Stimulated activated naive CD8-positive, alpha-beta T cell treated with anti-CD3 and anti-CD28 coated beads, Interleukin-15, amount 100 ng/mL, for 72 hours (primary cell): ENCODE measurements around the gene GMDS.

Experiments used
- ATAC-seq: fragments of 150-1000 bp; cut with Tn5 transposase; 2 replicates; pipeline ENCODE4 v1.10.0; 2021; ENCODE audit warnings: mild to moderate bottlenecking, moderate library complexity
- DNase-seq, 2 donors: peaks; one replicate each; pipeline ENCODE4 v3.0.0; 2021 to 2022
- H3K27ac Mint-ChIP-seq, 2 donors: one replicate each; pipeline ENCODE4 v1.8.0; 2022; ENCODE audit warnings: mild to moderate bottlenecking in 2 of 2, mixed read lengths in 2 of 2, moderate library complexity in 2 of 2
- H3K27me3 Mint-ChIP-seq: one replicate; pipeline ENCODE4 v1.8.0; 2022; ENCODE audit warnings: mixed read lengths
- H3K4me1 Mint-ChIP-seq: one replicate; pipeline ENCODE4 v1.8.0; 2022; ENCODE audit warnings: mild to moderate bottlenecking, mixed read lengths
- H3K4me3 Mint-ChIP-seq, 2 donors: one replicate each; pipeline ENCODE4 v1.8.0; 2022; ENCODE audit warnings: mild to moderate bottlenecking in 2 of 2, mixed read lengths in 2 of 2, moderate library complexity in 1 of 2
- H3K9me3 Mint-ChIP-seq, 2 donors: one replicate each; pipeline ENCODE4 v1.8.0; 2022; ENCODE audit warnings: mixed read lengths in 2 of 2

The GMDS gene

GRCh38 chr6:1796706-1797529 is 448.5 kb downstream of the GMDS start:
- Mint-ChIP-seq H3K4me3 (no peak overlapping the region), H3K4me1 (peaks cover 20% of the 10 kb centered on the region), H3K27me3 (no peaks in the 10 kb centered on the region), H3K27ac (no peak overlapping the region), H3K9me3 (no peaks in the 10 kb centered on the region)
- DNase-seq (no peak), ATAC-seq (no peak)

GRCh38 chr6:1795910-1796309 is 449.5 kb downstream of the GMDS start:
- DNase-seq (no peak), ATAC-seq (no peak)
- Mint-ChIP-seq H3K4me3 (no peak overlapping the region), H3K4me1 (peaks cover 20% of the 10 kb centered on the region), H3K9me3 (no peaks in the 10 kb centered on the region), H3K27ac (no peak overlapping the region), H3K27me3 (no peaks in the 10 kb centered on the region)

- peaks cover 13% of the 10 kb centered on the region for H3K4me1 Mint-ChIP-seq
- no peak overlapping the region for H3K27ac Mint-ChIP-seq
- no peaks in the 10 kb centered on the region for H3K27me3 Mint-ChIP-seq
- H3K9me3 Mint-ChIP-seq: no peaks in the 10 kb centered on the region
- no peak for DNase-seq
- H3K4me3 Mint-ChIP-seq: no peak overlapping the region
- peak; percentile 64 for ATAC-seq
Measured at GRCh38 chr6:1792989-1793388, 452.4 kb downstream of the GMDS start.

- Mint-ChIP-seq H3K9me3 (no peaks in the 10 kb centered on the region), H3K4me1 (no peaks in the 10 kb centered on the region)
- DNase-seq: no peak
Measured at GRCh38 chr6:1790684-1791083, 454.7 kb downstream of the GMDS start.

GRCh38 chr6:1789092-1789491 is 456.3 kb downstream of the GMDS start:
- DNase-seq (no peak), ATAC-seq (no peak)
- no peak overlapping the region for H3K27ac Mint-ChIP-seq
- H3K4me1 Mint-ChIP-seq: no peaks in the 10 kb centered on the region
- H3K27me3 Mint-ChIP-seq: no peaks in the 10 kb centered on the region
- H3K9me3 Mint-ChIP-seq: no peaks in the 10 kb centered on the region
- H3K4me3 Mint-ChIP-seq: no peak overlapping the region

More at GRCh38 chr6:1790684-1791083, 454.7 kb downstream of the GMDS start:
- H3K27me3 Mint-ChIP-seq: no peaks in the 10 kb centered on the region
- no peak for ATAC-seq
- H3K4me3 Mint-ChIP-seq: no peak overlapping the region
- peak overlapping the region in 1 of 2 donors; percentile 17 for H3K27ac Mint-ChIP-seq

GRCh38 chr6:1787894-1788293 is 457.5 kb downstream of the GMDS start:
- no peak overlapping the region for H3K4me3 Mint-ChIP-seq
- H3K27ac Mint-ChIP-seq: peak overlapping the region; percentile 28
- no peaks in the 10 kb centered on the region for H3K9me3 Mint-ChIP-seq
- no peaks in the 10 kb centered on the region for H3K4me1 Mint-ChIP-seq
- H3K27me3 Mint-ChIP-seq: no peaks in the 10 kb centered on the region
- ATAC-seq: no peak
- no peak for DNase-seq

DNA sequence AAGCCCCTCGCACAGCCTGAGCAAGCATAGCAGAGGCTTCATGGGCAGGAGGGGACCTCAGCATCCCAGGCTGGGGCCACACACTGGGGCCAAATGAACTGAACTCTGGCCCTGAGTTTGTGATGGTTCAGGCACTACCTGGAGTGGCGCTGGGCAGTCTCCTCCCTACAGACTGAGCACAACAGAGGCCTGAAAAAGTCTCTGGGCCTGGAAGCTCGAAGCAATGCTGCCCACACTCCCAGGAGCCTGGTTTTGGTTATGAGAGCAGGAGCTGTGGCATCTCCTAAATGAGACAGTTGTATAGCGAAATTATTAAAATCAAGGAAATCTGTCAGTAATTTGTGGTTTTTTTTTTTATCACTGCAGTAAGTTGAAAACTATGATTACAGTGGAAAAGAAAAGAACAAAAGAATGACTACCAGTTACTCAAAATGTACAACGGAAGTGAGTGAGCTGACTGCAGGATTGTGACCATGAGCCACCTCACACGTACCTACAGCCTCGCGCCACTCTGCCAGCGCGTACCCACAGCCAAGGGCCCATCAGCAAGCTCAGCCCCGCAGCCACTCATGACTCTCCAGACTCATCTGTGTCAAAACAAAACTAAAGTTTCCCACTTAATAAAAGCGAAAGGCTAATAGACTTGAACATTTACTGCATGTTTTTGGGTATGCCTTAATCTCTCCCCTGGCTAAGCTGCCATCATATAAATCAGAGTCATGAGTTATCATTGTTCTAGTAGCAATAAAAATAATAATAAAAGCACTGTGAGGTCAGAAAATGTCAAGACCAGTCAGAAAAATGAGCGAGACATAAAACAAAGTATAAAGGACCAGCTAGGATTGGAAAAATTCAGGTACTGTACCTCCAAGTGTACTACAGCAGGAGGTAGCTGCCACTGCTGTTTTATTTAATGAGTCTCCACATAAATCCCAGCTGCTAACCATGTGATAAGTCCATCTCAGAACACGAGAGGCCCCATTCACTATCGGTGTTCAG is 458.7 kb downstream of the GMDS start:
- Mint-ChIP-seq H3K27ac (no peak overlapping the region), H3K4me1 (no peaks in the 10 kb centered on the region), H3K4me3 (no peak overlapping the region), H3K9me3 (no peaks in the 10 kb centered on the region), H3K27me3 (no peaks in the 10 kb centered on the region)
- no peak for DNase-seq
- ATAC-seq: peak; percentile 50

GRCh38 chr6:1784422-1784884 is 461.0 kb downstream of the GMDS start:
- H3K4me1 Mint-ChIP-seq: no peaks in the 10 kb centered on the region
- no peak overlapping the region for H3K4me3 Mint-ChIP-seq
- H3K27ac Mint-ChIP-seq: no peak overlapping the region
- DNase-seq (no peak), ATAC-seq (no peak)
- H3K27me3 Mint-ChIP-seq: no peaks in the 10 kb centered on the region
- H3K9me3 Mint-ChIP-seq: no peaks in the 10 kb centered on the region

GRCh38 chr6:1781817-1782184 is 463.6 kb downstream of the GMDS start:
- DNase-seq: no peak
- Mint-ChIP-seq H3K4me3 (no peak overlapping the region), H3K27ac (no peak overlapping the region), H3K4me1 (no peaks in the 10 kb centered on the region), H3K27me3 (no peaks in the 10 kb centered on the region), H3K9me3 (no peaks in the 10 kb centered on the region)
- ATAC-seq: no peak

DNA sequence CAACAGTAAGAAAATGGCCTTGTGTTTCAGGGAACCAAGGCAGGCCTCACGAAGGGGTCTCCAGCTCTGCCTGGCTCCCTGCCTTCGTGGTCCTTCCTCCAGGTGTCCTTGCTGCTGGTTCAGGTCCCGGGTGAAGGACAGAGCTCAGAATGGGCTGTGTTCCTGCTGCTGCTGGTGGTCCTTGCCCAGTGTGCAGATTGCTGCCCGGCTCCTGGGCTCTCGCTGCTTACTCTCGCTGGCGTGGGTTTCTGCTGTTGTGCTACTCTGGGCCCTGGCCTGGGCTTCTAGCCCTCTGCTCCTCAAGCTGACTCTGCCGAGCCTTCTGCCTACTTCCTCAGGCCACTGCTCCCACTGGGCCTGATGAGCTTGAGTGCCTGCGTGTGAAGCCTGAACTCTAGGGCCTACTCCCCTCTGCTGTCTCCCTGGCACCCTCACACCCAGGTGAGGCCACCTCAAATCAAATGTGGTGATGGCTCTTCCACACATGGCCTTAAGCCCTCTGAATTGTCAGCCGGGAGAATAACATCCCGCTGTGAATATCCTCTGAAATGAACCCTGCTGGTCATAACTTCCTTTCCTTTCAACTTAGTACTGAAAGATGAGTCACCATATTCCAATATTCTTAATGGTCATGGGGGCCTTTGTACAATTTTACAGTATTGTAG is 464.1 kb downstream of the GMDS start:
- Mint-ChIP-seq H3K27ac (peak overlapping the region in 1 of 2 donors; percentile 52), H3K27me3 (no peaks in the 10 kb centered on the region), H3K4me1 (no peaks in the 10 kb centered on the region), H3K4me3 (no peak overlapping the region), H3K9me3 (no peaks in the 10 kb centered on the region)
- no peak for ATAC-seq
- no peak for DNase-seq

GRCh38 chr6:1780251-1780867 is 465.0 kb downstream of the GMDS start:
- ATAC-seq (no peak), DNase-seq (no peak)
- H3K27ac Mint-ChIP-seq: peak overlapping the region in 1 of 2 donors; percentile 61
- H3K4me3 Mint-ChIP-seq: no peak overlapping the region
- H3K9me3 Mint-ChIP-seq: no peaks in the 10 kb centered on the region
- H3K27me3 Mint-ChIP-seq: no peaks in the 10 kb centered on the region
- peaks cover under 1% of the 10 kb centered on the region for H3K4me1 Mint-ChIP-seq

DNA sequence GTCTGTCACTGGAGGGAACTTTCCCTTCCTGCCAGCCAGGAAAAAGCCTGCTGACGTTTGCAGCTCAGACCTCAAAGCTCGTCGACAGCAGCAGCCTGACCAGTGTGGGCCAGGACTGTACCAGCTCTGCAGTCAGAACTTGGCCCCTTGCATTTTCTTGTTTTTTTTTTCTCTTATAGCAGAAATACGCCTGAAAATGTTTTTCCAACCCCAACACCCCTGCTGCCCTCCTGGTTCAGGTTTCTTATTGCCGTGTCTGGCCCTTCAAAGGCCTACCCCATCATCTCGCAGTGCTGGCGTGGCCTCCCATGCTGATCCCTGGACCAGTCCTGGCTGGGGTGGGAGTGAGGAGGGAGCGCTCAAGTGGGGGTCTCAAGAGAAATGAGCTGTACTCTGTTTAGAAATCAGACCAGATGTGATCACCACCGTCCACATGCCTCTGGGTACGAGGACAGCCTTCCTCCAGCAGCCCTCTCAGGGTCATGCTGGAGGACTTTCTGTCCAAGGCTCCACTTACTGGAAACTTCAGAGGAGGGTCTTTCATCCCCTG is 466.6 kb downstream of the GMDS start:
- Mint-ChIP-seq H3K27me3 (no peaks in the 10 kb centered on the region), H3K4me3 (no peak overlapping the region), H3K4me1 (peaks cover 16% of the 10 kb centered on the region), H3K27ac (no peak overlapping the region), H3K9me3 (no peaks in the 10 kb centered on the region)
- DNase-seq (no peak), ATAC-seq (no peak)

GRCh38 chr6:1777921-1778685 is 467.3 kb downstream of the GMDS start:
- Mint-ChIP-seq H3K4me3 (no peak overlapping the region), H3K4me1 (peaks cover 23% of the 10 kb centered on the region), H3K27ac (no peak overlapping the region), H3K27me3 (no peaks in the 10 kb centered on the region), H3K9me3 (no peaks in the 10 kb centered on the region)
- no peak for DNase-seq
- no peak for ATAC-seq

GRCh38 chr6:1775441-1775840 is 470.0 kb downstream of the GMDS start:
- Mint-ChIP-seq H3K27ac (no peak overlapping the region), H3K4me3 (no peak overlapping the region), H3K9me3 (no peaks in the 10 kb centered on the region), H3K4me1 (peaks cover 44% of the 10 kb centered on the region), H3K27me3 (no peaks in the 10 kb centered on the region)
- ATAC-seq: no peak
- DNase-seq: no peak
